Large intestine (tissue), 3 donors: ENCODE results near the gene ABL1. TPM values are rescaled to one million over a fixed set of nuclear protein-coding genes. Genes with fewer than 3 reads are reported as not detected.

Source experiments
- DNase-seq, 2 donors: peaks; one replicate each; pipeline versions ENCODE4 v3.0.0 to v3.0.0-alpha.2; 2013
- H3K27ac ChIP-seq: one replicate; pipeline ENCODE4 v1.5.1; 2013; ENCODE audit warnings: low read length
- H3K27me3 ChIP-seq: 2 replicates; pipeline ENCODE4 v1.6.1; 2013; ENCODE audit warnings: low read length; ENCODE audit not compliant: control insufficient read depth, insufficient read depth
- H3K36me3 ChIP-seq: 2 replicates; pipeline ENCODE4 v1.6.1; 2013; ENCODE audit warnings: low read length; ENCODE audit not compliant: control insufficient read depth, insufficient read depth
- H3K4me1 ChIP-seq: one replicate; pipeline ENCODE4 v1.6.1; 2013; ENCODE audit warnings: low read length; ENCODE audit not compliant: control insufficient read depth, insufficient read depth
- H3K4me3 ChIP-seq: one replicate; pipeline ENCODE4 v1.5.1; 2013; ENCODE audit warnings: low read length
- H3K9me3 ChIP-seq: one replicate; pipeline ENCODE4 v1.6.1; 2013; ENCODE audit warnings: mild to moderate bottlenecking, low read depth, low read length, moderate library complexity; ENCODE audit not compliant: control insufficient read depth
- WGBS: methylation state at CpG from one replicate; pipeline ENCODE4 v1.1.5; 2013; ENCODE audit warnings: low lambda C conversion rate; ENCODE audit not compliant: insufficient coverage; 5-methylcytosine and 5-hydroxymethylcytosine counted together
- polyA plus RNA-seq: library from polyadenylated mRNA; unstranded; fragments of 120-200 nt; gene quantifications from one replicate; pipeline ENCODE4 v1.2.1, GENCODE V29; 2013

The ABL1 gene
- polyA plus RNA-seq, 1 donor = 50.9 TPM

- WGBS = no CpG with 5 or more reads among the region's 8 CpGs
- Histone ChIP-seq H3K27me3 (no peaks in the 10 kb centered on the region), H3K27ac (no peak overlapping the region), H3K4me1 (peaks cover 29% of the 10 kb centered on the region), H3K36me3 (peaks cover 64% of the 10 kb centered on the region), H3K9me3 (no peaks in the 10 kb centered on the region), H3K4me3 (no peak overlapping the region)
- no peak for DNase-seq
Observed at GRCh38 chr9:130862217-130862616, 27.2 kb downstream of the ABL1 start.

GRCh38 chr9:130862747-130863146, 27.7 kb downstream of the ABL1 start:
- 100% methylated on average over 1 of the region's 23 CpGs for WGBS
- Histone ChIP-seq H3K36me3 (peaks cover 66% of the 10 kb centered on the region), H3K4me1 (peaks cover 29% of the 10 kb centered on the region)

DNA sequence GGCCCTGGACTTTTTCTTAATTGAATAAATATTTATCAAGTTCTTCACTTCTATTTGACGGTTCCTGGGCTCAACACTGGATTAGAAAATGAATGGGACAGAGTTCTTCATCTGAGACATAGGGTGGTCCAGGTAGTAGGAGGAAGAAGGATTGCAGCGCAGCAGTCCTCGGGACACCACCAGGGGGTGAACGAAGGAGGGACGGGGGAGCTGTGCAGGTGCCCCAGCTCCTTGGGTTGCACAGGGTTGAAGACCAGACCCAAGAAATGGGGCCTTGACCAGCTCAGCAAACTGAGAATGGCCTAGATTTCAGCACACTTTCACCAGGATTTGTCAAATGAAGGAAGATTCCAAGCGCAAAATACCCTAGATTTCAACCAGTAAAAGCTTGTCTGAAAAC, 29.5 kb downstream of the ABL1 start:
- peaks cover 58% of the 10 kb centered on the region for H3K36me3 ChIP-seq
- no peak overlapping the region for H3K27ac ChIP-seq
- WGBS = no CpG with 5 or more reads among the region's 6 CpGs

More at GRCh38 chr9:130862747-130863146, 27.7 kb downstream of the ABL1 start:
- Histone ChIP-seq H3K9me3 (no peaks in the 10 kb centered on the region), H3K27me3 (no peaks in the 10 kb centered on the region), H3K27ac (no peak overlapping the region), H3K4me3 (no peak overlapping the region)
- no peak for DNase-seq

GRCh38 chr9:130865921-130866320, 30.9 kb downstream of the ABL1 start:
- Histone ChIP-seq H3K36me3 (peaks cover 53% of the 10 kb centered on the region), H3K9me3 (no peaks in the 10 kb centered on the region), H3K27ac (no peak overlapping the region), H3K4me1 (peaks cover 22% of the 10 kb centered on the region), H3K27me3 (no peaks in the 10 kb centered on the region), H3K4me3 (no peak overlapping the region)
- WGBS = no CpG with 5 or more reads among the region's 3 CpGs
- DNase-seq = no peak

More for the DNA sequence above, 29.5 kb downstream of the ABL1 start:
- Histone ChIP-seq H3K4me1 (peaks cover 29% of the 10 kb centered on the region), H3K9me3 (no peaks in the 10 kb centered on the region), H3K4me3 (no peak overlapping the region), H3K27me3 (no peaks in the 10 kb centered on the region)
- DNase-seq = no peak

DNA sequence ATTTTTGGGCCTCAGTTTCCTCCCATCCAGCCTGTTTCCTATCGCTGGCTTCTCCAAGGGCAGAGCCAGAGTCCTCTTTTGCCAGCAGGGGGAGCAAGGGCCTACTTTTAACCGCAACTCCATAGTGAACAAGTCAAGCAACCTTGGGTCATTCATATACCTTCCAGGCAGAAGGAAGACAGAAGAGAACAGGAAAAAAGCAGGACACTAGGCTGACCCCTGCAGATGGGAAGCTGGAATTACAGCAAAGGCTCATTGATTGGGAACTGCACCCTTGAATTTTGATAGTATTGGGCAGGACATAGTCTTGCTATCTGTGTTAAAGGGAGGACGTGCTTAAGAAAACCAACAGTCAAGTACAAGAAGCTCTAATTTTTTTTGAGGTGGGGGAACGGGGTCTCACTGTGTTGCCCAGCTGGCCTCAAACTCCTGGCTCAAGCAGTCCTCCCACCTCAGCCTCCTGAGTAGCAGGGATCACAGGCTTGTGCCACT, 31.5 kb downstream of the ABL1 start:
- Histone ChIP-seq H3K36me3 (peaks cover 57% of the 10 kb centered on the region), H3K4me3 (no peak overlapping the region), H3K27ac (no peak overlapping the region), H3K27me3 (no peaks in the 10 kb centered on the region), H3K9me3 (no peaks in the 10 kb centered on the region), H3K4me1 (peaks cover 16% of the 10 kb centered on the region)
- no CpG with 5 or more reads among the region's 4 CpGs for WGBS
- peak; percentile 77 to 81 for DNase-seq

DNA sequence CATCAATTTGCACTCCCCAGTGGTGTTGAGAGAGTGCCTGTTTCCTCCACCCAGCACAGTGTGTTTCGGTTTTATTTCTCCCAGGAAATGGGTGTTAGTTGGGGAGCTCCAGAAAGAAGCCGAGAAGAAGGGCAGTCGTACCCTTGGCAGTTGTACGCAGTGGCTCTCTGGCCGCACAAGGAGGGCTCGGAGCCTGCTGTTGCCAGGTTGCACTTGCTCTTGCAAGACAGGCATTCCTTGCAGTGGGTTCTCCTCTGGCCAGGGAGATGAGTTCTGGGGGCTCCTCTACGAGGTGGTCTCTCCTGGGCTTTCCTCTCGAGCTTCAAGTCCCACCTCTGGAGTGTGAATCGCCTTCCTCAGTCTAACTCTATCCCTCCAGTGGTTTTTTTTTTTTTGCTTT, 32.5 kb downstream of the ABL1 start:
- peaks cover 12% of the 10 kb centered on the region for H3K4me1 ChIP-seq
- H3K36me3 ChIP-seq = peaks cover 58% of the 10 kb centered on the region
- H3K4me3 ChIP-seq = no peak overlapping the region
- no peaks in the 10 kb centered on the region for H3K27me3 ChIP-seq
- 100% methylated on average over 2 of the region's 9 CpGs for WGBS
- no peak for DNase-seq
- H3K27ac ChIP-seq = no peak overlapping the region
- no peaks in the 10 kb centered on the region for H3K9me3 ChIP-seq

DNA sequence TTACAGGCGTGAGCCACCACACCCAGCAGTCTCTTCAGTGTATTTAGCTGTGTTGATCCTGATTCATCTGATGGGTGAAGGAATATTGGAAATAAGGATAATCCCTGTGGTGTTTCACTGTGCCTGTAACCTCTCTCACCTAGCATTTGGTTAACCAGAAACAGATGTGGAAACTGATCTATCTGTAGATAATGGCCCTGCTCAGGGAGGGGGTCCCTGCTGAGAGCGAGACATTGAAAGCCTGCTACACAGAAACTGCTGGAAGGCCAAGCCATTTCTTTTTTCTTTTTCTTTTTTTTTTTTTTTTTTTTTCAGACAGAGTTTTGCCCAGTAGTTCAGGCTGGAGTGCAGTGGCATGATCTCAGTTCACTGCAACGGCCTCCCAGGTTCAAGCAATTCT, 33.2 kb downstream of the ABL1 start:
- Histone ChIP-seq H3K4me3 (no peak overlapping the region), H3K4me1 (peaks cover 6% of the 10 kb centered on the region), H3K27ac (no peak overlapping the region), H3K9me3 (no peaks in the 10 kb centered on the region), H3K27me3 (no peaks in the 10 kb centered on the region), H3K36me3 (peaks cover 58% of the 10 kb centered on the region)
- no peak for DNase-seq
- no CpG with 5 or more reads among the region's 3 CpGs for WGBS

GRCh38 chr9:130869250-130869649, 34.2 kb downstream of the ABL1 start:
- no peak overlapping the region for H3K27ac ChIP-seq
- peaks cover 61% of the 10 kb centered on the region for H3K36me3 ChIP-seq
- DNase-seq = peak; percentile 51 to 71

GRCh38 chr9:130870491-130871381, 35.7 kb downstream of the ABL1 start:
- H3K36me3 ChIP-seq = peaks cover 64% of the 10 kb centered on the region
- H3K4me3 ChIP-seq = no peak overlapping the region
- no peak for DNase-seq
- 100% methylated on average over 1 of the region's 17 CpGs for WGBS
- no peak overlapping the region for H3K27ac ChIP-seq
- H3K27me3 ChIP-seq = no peaks in the 10 kb centered on the region
- H3K9me3 ChIP-seq = no peaks in the 10 kb centered on the region
- H3K4me1 ChIP-seq = no peaks in the 10 kb centered on the region

More at GRCh38 chr9:130869250-130869649, 34.2 kb downstream of the ABL1 start:
- WGBS = 0% methylated on average over 1 of the region's 8 CpGs
- H3K4me1 ChIP-seq = no peaks in the 10 kb centered on the region
- H3K4me3 ChIP-seq = no peak overlapping the region
- no peaks in the 10 kb centered on the region for H3K9me3 ChIP-seq
- H3K27me3 ChIP-seq = no peaks in the 10 kb centered on the region

GRCh38 chr9:130871395-130872062, 36.5 kb downstream of the ABL1 start:
- 88% methylated on average over 3 of the region's 10 CpGs for WGBS
- H3K4me1 ChIP-seq = no peaks in the 10 kb centered on the region
- no peak for DNase-seq
- H3K9me3 ChIP-seq = no peaks in the 10 kb centered on the region
- no peaks in the 10 kb centered on the region for H3K27me3 ChIP-seq
- peaks cover 62% of the 10 kb centered on the region for H3K36me3 ChIP-seq
- no peak overlapping the region for H3K27ac ChIP-seq
- no peak overlapping the region for H3K4me3 ChIP-seq
